Lower leg skin (tissue), 4 donors: ENCODE measurements around the gene ZMIZ2. TPM values are rescaled to one million over a fixed set of nuclear protein-coding genes. Genes with fewer than 3 reads are reported as not detected.

Source experiments
- total RNA-seq, 4 donors: library from RNA; depleted of rRNA; stranded (reverse); fragments of >200 nt; gene quantifications; one replicate each; pipeline ENCODE4 v1.1.0, GENCODE V29; 2016

The ZMIZ2 gene
- total RNA-seq, 4 donors from 2014 or later, result 21.1 to 36.0 (median 24.7) TPM

Other genes starting within 250 kb of the ZMIZ2 start
- under 1 TPM in 3 of 4 donors, not detected in 1; 0.08 to 0.13 (median 0.10) TPM for gene NPC1L1, start 207.5 kb upstream of the ZMIZ2 start, total RNA-seq
- 10 to 100 TPM; 58.9 to 71.7 (median 68.3) TPM for gene DDX56, start 174.9 kb upstream of the ZMIZ2 start, total RNA-seq
- 100 to 1,000 TPM; 133 to 166 (median 153) TPM for gene TMED4, start 166.6 kb upstream of the ZMIZ2 start, total RNA-seq
- 100 to 1,000 TPM; 106 to 152 (median 126) TPM for gene OGDH, start 142.2 kb upstream of the ZMIZ2 start, total RNA-seq
- gene PPIA, start 47.8 kb downstream of the ZMIZ2 start, total RNA-seq, result 1,000 to 10,000 TPM; 1,809 to 2,568 (median 2,150) TPM
- gene H2AZ2, start 99.2 kb downstream of the ZMIZ2 start, total RNA-seq, result 10 to 100 TPM; 62.8 to 83.8 (median 70.1) TPM
- gene PURB, start 136.7 kb downstream of the ZMIZ2 start, total RNA-seq, result 10 to 100 TPM; 20.0 to 28.5 (median 26.8) TPM
- gene MYO1G, start 230.2 kb downstream of the ZMIZ2 start, total RNA-seq, result 1 to 10 TPM; 1.1 to 3.0 (median 2.2) TPM